GM18861 (cell line): ENCODE data around the gene DLX3.
"Not testable (repeated sequence)": the region's sequence is repeated elsewhere in the genome, so short reads cannot be mapped to it uniquely, and the experiment has no call there.

Source experiments
- ATAC-seq: cut with Tn5 transposase; IDR thresholded peaks from one replicate; pipeline ENCODE4 v1.9.1; 2021; ENCODE audit not compliant: unreplicated experiment

The DLX3 gene

DNA sequence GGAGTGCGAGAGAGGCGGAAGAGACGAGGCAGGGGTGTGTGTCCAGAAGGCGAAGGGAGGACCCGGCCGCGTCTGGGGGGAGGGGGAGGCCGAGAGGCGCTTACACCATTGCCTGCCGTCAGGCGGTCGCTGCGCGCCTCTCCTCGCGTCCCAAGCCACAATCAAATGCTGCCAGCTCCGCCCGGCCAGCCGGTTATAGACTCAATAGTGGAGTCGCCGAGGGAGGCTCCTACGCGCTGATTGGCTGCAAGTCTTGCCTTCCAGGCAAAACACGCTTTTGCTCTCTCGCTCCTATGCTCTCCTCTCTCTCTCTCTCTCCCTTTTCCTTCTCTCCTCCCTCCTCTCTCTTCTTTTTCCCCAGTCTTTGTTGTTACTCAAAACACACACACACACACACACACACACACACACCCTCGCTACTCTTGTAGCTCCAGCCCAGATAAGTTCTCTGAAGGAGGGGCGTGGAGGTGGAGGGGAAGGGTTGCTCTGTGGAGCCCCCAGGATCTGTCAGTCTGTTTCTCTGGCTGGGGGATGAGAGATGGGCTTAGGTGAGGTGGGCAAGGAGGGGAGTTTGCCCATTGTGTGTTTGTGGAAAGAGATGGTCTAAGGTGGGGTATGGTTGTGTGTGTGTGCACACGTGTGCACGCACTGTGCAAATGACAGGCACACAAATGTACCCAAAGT is at the start of gene DLX3:
Gene DLX3 (minus strand): TSS at position 170 of the 684 bp plus-strand sequence. CDS start 226 bp downstream, outside the sequence.
- no peak for ATAC-seq

DNA sequence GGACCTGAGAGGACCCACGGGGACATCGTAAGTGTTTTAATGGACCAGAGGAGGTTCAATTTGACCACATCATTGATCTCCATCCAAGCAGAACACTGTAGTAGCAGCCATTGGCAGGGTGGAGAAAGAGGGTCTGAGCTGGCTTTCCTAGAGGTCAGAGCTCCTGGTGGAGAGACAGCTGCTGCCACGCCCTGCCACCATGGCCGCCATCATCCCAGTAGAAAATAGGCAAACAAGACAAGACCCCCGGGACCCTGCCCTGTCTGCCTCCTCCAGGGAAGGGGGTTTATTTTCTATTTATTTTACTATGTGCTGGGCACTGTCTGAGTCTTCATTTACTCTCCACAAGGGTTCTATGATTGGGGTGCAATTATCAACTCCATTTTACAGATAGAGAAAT is 49.5 kb upstream of the DLX3 start:
- ATAC-seq: no peak

DNA sequence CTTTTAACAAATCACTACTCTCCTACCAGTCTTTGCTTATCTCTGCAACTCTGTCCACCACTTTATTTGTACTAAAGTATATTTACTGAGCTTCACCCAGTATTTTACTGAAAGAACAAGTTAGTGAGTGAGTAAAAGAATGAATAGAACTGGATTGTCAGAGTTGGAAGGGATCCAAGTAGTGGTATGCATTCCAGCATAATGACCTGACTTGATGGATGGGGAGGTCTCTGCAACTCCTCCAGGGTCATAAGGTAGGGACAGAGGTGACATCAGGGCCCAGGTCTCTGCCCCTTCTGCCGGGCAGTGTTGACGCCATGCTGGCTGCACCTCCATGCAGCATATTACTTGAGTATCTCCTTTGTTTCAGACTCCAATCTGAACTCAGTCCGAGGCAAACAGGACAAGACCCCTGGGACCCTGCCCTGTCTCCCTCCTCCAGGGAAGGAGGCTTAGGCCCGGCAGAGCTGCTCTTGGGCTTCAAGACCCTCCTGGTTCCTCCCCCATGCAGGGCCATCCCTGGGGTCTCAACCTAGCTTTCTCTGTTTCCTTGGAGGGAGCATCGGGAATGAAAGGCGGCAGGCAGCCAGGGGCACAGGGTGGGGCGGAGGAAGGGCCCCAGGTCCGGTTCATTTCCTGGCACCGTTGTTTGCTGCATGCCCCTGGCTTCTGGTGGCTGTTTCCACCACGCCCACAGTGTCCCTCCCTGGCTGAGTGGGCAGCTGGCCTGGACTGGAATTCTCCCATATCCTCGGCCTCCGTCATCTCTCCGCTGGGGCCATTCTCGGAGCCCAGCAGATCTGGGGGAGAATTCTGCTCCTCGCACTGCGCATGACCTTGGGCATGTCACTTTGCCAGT is 48.5 kb upstream of the DLX3 start:
- ATAC-seq: no peak

DNA sequence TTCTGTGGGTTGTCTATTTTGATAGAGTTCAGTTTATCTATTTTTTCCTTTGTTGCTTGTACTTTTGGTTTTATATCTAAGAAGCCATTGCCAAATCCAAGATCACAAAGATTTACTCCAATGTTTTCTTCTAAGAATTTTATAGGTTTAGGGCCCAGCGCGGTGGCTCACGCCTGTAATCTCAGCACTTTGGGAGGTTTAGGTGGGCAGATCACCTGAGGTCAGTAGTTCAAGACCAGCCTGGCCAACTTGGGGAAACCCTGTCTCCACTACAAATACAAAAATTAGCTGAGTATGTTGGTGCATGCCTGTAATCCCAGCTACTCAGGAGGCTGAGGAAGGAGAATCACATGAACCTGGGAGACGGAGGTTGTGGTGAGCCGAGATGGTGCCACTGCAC is 47.2 kb upstream of the DLX3 start:
- no peak for ATAC-seq

DNA sequence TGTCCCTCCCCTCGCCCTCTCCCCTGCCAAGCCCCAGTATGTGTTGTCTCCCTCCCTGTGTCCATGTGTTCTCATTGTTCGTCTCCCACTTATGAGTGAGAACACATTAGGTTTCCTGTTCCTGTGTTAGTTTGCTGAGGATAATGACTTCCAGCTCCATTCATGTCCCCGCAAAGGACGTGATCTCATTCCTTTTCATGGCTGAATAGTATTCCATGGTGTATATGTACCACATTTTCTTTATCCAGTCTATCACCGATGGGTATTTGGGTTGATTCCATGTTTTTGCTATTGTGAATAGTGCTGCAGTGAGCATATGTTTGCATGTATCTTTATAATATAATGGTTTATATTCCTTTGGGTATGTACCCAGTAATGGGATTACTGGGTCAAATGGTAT is 45.5 kb upstream of the DLX3 start:
- ATAC-seq: not testable (repeated sequence)

DNA sequence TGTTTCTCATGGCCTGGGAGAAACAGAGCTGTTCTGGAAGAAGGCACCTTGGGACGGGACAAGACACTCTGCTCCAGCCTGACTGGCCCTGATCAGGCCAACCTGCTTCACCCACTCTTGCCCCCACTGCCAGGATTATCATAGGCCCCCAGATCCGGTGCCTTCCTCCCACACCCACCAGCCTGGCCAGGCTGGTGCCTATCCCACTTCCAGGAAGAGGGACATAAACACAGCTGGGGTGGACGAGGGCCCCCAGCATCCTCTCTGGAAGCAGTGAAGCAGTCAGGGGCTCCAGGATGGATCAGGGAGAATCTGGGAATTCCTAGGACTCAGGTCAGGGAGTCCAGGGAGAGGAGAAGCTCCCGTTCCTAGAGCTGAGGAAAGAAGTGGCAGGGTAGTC is 44.0 kb upstream of the DLX3 start:
- no peak for ATAC-seq

DNA sequence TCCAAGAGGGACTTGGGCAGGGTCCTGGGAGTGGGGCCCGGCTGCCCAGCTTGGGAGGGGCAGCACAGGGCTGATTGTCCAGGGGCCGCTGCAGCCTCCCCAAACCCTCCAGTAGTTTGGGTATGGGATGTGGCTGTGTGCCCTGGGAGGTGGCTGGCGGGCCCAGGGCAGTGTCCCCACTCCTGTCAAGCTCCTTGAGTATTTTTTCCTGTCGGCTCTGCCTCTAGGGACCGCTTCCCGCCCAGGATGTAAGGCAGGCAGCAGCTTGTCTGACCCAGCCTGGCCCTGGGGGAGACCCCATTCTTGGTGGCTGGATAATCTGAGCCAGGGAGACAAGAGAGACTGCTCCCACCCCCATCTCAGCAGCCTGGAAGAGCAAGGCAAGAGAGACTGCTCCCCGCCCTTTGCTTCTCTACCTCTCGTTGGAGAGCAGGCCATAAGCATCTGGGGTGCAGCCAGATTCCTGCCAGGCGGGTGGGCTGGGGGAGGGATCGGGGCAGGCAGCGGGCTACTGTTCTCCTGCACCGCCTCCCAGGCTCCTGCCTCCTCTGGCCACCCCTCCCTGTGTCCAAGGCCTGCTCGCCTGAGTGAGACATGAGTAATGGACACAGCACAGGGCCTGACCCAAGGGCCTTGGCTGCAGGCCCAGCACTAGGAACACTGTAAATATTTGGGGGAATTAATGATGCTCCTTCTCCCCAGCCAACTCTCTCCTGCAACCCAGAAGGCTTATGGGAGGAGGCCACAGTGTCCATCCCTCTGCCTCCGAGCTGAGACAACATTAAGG is 42.5 kb upstream of the DLX3 start:
- no peak for ATAC-seq

DNA sequence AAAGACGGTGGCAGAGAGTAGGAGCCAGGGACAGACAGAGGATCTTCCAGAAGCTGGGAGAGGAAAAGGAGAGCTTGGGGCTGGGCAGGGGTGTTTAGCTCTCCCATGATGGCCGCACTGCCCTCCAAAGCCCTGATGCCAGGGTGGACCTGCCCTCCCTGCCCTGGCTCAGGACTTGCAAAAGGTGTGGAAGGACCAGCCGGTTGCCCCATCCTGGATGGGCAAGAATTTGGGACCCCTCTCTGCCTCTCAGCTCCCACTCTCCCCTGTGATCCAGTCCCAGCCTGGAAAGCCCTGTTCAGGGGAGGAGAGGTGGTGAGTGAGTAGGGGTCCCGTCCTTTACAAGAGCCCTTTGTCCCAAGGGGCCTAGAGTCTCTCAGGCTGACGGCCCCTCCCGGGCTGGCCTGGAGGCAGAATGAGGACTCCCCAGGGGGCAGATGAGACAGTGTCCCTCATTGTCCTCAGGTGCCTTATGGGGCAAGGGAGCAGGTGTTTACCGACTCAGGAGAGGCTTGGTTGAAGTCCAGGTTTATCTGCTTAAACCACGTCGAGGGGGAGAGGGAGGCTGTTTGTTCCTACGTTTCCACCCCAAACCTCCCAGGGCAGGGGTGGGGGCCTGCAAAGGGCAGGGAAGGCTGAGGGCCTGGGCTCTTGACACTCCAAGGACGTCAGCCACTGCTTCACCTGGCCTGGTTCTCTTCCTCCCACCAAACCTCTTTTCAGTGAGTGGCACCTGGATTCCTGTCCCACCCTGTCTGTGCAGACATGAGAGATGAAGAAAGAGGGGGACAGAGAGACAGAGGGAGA is 41.6 kb upstream of the DLX3 start:
- ATAC-seq: no peak

DNA sequence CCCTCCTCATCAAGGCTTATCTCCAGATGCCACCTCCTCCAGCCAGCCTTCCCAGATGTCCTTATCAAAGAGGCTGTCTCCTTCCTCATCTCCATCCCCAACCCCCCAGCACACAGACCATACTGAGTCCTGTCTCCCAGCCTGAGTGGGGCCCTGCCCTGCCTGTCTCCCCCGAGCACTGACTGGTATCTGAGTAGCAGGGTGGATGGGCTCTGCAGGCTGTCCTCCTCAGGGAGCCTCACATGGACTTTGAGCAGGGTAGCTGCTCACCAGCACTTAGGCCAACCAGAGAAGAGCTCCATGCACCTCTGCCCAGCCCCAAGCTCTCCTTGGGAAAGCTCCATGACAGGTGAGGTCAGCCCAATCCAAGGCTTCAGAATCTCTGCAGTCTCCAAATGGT is 40.9 kb upstream of the DLX3 start:
- no peak for ATAC-seq

DNA sequence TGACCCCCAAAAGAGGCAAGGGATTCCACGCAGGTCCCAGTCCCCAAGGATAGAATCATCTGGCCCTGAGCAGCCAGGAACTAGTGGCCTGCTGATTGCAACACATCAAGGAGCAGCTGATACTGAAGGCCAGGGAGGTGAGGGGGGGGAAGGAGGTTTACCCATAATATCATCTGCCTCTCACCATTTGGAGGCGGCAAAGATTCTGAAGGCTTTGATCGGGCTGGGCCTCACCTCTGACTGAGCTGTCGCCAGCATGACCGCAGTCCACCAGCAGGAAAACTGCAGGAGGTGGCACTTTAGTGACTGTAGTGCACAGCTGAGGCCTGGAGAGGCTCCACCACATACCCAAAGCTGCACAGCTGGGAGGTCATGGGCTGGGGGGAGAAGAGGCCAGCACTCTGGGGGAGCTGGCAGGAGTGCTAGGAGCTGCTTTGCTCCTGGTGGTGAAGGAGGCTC is 40.4 kb upstream of the DLX3 start:
- ATAC-seq: no peak

DNA sequence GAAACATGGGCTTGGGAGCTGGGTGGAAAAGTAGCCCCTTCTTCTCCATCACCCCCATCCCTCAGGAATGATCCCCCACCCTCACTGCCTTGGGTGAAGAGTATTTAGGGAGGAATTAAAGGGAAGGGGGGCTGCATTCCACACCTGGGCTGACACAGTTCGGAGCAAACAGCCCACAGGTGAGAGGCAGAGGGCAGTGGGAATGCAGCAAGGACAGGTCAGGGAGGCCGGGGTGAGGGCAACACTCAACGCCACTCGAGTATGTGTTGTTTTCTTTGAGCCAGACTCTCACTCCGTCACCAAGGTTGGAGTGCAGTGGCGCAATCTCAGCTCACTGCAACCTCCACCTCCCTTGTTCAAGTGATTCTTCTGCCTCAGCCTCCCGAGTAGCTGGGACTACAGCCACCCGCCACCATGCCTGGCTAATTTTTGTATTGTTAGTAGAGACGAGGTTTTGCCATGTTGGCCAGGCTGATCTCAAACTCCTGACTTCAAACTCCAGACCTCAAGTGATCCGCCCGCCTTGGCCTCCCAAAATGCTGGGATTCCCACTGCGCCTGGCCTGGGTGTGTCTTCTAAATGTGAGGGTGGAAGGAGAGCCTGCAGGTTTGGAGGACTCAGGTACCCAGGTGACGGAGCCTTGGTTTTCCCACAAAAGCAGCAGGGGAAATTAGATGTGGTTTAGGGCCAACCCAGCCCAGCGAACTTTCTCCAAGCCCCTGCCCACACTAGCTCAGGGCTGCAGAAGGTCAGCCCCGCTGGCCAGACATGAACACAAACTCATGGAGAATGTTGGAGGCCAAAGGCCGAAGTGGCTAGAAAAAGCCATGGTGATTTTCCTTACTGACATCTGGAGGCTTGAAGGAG is 39.7 kb upstream of the DLX3 start:
- ATAC-seq: no peak

DNA sequence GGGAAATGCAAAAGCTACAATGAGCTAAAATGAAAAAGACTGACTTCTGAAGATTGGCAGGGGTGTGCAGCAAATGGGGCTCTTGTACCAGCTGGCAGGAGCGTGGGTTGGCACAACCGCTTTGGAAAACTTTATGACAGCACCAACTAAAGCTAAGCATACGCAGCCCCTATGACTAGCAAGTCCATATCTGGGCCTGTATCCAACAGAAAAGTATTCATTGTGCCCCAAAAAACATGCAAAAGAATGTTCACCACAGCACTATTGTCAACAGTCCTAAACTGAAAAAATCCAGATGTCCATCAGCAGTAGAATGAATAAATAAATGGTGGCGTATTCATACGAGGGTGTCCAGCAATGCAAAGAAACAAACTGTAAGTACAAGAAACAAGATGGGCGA is 38.3 kb upstream of the DLX3 start:
- no peak for ATAC-seq

DNA sequence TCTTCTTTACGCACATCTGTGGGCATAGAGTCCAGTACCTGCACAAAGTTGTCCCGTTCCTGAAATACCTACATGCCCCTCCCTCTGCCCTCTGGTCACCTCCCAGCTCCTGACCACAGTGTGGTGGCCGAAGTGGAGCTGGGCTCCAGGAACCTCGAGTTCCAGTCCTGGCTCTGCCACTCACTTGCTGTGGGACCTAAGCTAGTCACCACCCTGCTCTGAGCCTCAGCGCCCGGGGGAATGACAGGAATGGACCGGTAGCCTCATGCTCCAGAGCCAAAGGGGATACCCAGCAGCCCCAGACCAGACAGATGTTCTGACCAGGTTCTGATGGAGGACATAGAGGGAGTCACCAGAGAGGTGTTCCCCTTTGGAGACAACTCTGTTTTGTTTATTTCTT is 34.2 kb upstream of the DLX3 start:
- ATAC-seq: no peak

DNA sequence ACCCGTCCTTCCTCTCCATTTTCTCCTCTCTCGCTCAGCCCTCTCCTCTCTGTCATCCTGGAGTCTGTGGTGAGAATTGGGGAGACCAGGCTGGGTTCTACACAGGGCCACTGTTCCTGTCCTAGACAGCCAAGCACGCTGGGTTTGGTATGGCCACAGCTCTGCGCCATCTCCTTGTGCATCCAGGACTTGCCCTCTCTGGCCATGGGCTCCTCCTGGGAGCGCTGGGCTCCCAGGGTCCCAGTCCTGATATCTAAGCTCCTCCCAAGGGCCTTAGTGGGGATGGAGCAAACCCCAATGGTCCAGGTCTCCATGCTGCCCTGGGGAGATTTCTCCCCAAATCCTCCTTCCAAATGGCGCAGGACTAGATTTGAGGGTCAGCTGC is 33.7 kb upstream of the DLX3 start:
- no peak for ATAC-seq

DNA sequence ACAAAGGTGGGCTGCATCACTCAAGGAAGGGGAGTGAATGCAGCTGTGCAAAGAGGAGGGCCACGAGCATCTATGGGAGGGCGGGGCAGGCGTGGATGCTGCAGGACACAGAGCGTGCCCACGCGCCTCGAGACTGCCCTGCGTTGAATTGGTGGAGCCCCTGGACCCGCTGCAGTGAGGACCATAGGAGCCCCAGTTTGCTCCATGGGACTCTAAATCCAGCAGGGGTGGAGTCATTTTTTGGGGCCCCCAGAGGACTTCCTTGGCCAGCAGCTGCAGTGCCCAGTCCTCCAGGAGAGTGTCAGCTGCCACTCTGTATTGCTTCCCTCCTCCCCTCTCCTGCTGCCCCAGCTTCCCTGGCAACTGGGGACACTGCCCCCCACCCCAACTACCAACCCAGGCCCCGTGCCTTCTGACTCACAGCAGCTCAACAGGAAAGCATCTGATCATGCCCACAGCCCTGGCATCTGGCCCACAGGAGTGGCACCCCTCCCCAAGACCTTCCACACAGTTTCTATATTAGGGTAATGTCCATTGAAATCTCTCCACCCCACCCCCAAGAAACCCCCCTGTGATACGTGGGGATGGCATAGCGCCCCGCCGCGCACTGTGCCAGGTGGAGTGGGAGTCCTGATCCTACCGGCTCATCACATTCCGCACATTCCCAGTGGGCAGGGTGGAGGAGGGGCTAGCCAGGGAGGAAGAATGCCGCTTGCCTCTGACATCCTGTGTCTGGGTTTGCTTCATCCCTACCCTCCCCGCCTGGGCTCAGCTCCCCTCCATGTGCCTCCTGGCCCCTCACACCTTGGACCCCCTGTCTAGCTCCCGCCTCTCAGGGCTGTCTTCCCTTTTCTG is 33.1 kb upstream of the DLX3 start:
- no peak for ATAC-seq

DNA sequence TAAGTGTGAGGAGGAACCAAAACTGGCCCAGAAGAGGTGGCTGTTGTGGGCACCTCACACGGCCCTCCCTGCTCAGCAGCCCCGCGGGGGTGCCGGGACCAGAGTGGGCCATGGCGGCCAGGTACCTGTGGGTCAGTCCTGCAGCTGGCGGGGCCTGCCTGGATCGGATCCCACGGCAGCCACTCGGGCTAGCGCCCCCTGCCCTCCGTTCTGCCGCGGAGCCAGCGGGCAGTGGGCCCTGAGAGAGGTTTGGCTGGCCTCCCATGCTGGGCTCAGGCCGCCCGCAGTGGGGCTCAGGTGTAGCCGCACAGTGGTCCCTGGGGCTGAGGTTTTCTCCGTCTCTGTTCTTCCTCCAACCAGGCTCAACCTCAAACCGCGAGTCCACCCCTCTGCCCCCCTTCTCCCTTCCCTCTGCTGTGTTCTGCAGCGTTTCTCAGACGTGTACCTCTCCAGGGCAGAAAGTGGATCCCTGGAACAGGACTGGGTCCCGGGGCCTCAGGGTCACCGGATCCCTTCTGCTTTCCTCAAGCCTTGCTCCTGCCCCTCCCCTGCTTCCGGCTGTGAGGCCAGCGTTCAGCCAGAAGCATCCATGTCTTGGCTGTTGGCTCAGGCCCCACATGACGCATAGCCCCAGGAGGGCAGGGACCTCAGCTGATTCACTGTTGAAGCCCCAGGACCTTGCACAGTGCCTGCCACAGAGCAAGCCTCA is 32.3 kb upstream of the DLX3 start:
- ATAC-seq: no peak

DNA sequence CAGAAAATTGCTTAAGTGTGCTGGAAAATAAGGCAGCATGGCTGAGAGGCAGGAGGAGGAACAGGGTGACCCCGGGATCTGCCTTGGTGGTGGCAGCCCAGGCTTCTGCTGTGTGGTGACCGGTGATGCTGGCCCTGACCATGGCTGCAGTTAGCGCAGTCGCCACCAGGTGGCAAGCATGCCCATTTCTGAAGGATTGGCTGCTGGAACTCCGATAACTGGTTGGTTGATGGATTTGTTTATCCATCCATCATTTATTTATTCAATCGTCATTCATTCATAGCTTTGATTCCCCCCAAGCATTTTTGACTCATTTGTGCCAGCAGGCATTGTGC is 31.8 kb upstream of the DLX3 start:
- ATAC-seq: no peak

DNA sequence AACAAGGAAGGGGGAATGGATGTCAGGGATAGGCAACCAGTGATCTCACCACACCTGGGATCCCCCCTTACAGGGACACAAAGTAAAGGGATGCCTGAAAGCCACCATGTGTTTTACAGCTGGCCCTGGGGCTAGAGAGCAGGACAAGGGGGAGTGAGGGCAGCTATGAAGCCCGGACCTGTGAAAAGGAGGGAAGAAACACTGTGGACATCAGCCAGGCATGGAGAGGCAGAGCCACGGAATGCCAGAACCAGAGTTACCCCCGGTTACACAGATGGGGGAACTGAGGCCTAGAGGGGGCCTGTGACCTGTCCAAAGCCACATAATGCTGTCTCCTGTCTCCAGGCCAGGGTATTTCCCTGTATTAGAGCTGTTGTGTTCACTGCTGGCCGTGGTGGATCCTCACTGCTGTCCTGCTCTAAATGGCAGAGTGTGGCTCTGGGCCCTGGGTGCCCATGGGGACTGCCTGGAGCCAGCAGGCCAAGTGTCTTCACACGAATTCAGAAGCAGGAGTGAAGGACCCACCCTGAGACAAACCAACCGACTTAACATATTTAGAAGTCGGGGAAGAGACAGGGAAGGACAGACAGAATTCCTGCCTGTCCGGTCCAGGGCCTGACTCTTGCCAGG is 31.1 kb upstream of the DLX3 start:
- no peak for ATAC-seq
